NOMO-1 treated with DMSO at 0.1 percent for 48 hours (cell line): Measurements from ENCODE around the gene PLD1.
"Not testable (repeated sequence)": the region's sequence is repeated elsewhere in the genome, so short reads cannot be mapped to it uniquely, and the experiment has no call there.

Source experiments
- DNase-seq: peaks from one replicate; lab custom pipeline; 2025; ENCODE audit not compliant: unreplicated experiment; lab: John Stamatoyannopoulos, UW

Gene PLD1

GRCh38 chr3:171747223-171747920, 62.9 kb downstream of the PLD1 start:
- peak; percentile 5 for DNase-seq

GRCh38 chr3:171746320-171747222, 63.7 kb downstream of the PLD1 start:
- DNase-seq: not testable (repeated sequence)

GRCh38 chr3:171745577-171746319, 64.5 kb downstream of the PLD1 start:
- DNase-seq: no peak

- no peak for DNase-seq
Measured at GRCh38 chr3:171744158-171744741, 66.0 kb downstream of the PLD1 start.

GRCh38 chr3:171743327-171744157, 66.7 kb downstream of the PLD1 start:
- no peak for DNase-seq

- DNase-seq: no peak
Measured at GRCh38 chr3:171741377-171741776, 68.9 kb downstream of the PLD1 start.

- DNase-seq: no peak
Measured at GRCh38 chr3:171736556-171736955, 73.7 kb downstream of the PLD1 start.

GRCh38 chr3:171733561-171733960, 76.7 kb downstream of the PLD1 start:
- no peak for DNase-seq

- DNase-seq: no peak
Measured at GRCh38 chr3:171732756-171733155, 77.5 kb downstream of the PLD1 start.

GRCh38 chr3:171731691-171732090, 78.6 kb downstream of the PLD1 start:
- no peak for DNase-seq

GRCh38 chr3:171729452-171730334, 80.6 kb downstream of the PLD1 start:
- no peak for DNase-seq

GRCh38 chr3:171727288-171727687, 83.0 kb downstream of the PLD1 start:
- no peak for DNase-seq

- no peak for DNase-seq
Measured at GRCh38 chr3:171718493-171719185, 91.6 kb downstream of the PLD1 start.

GRCh38 chr3:171715155-171715554, 95.1 kb downstream of the PLD1 start:
- DNase-seq: no peak

GRCh38 chr3:171712171-171712938, 97.9 kb downstream of the PLD1 start:
- DNase-seq: no peak

GRCh38 chr3:171711461-171712170, 98.7 kb downstream of the PLD1 start:
- DNase-seq: no peak

GRCh38 chr3:171710359-171710758, 99.9 kb downstream of the PLD1 start:
- no peak for DNase-seq
